HG02798 (cell line): Measurements from ENCODE around the gene AKAP1.
"Not testable (repeated sequence)": the region's sequence is repeated elsewhere in the genome, so short reads cannot be mapped to it uniquely, and the experiment has no call there.

Experiments
- ATAC-seq: cut with Tn5 transposase; IDR thresholded peaks from one replicate; pipeline ENCODE4 v1.9.1; 2021; ENCODE audit warnings: mild to moderate bottlenecking; ENCODE audit not compliant: unreplicated experiment, poor library complexity

AKAP1 gene

DNA sequence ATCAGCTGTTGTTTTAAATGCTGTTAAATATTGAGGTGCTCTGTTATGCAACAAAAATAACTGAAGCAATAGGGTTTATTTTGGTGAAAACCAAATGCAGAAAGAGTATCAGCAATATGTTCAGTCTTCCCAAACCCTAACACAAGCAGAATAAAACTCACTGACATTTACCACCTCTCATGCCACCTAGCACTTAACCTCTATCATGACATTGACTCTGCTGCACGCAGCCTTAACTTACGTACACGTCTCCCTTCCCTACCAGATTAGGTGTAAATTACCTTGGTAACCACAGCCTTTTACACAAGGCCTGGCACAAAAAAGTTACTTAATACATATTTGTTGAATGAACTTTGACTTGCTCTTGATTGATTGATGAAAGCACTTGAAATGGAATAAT, 9.9 kb upstream of the AKAP1 start:
- no peak for ATAC-seq

DNA sequence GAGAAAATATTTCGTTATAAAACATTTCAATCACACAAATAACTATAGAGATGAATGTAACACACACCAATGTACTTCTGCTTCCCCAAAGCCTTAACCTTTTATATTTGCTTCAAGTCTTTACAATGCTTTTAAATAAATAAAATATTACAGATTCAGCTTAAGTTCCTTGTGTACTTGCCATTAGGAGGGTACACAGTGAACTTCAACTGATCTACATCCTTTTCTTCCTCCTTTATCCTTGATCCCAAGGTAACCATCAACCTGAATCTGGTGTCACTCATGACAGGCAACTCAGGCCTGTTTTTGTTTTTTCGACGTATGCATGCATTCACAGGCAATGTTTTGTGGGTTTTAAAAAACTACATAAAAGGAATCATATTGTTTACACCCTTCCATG, 9.3 kb upstream of the AKAP1 start:
- ATAC-seq: no peak

DNA sequence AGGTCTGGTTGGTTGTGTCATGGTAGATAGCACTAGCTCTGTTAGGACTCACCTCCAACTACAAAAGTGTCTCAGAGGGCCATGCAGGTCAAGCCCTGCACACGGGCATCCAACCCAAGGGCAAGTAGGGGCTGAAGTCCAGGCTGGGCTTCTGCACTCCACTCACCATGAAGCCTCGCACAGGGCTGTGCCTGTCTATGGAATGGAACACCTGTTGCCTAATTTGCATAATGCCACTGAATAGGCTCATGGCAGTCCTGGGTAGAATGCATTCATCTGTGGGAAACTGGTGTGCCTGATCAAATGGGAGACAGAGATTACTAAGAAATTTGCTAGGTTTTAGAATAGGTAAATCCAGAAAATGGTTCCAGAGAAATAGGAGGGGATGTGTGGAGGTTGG, 8.0 kb upstream of the AKAP1 start:
- ATAC-seq: no peak

DNA sequence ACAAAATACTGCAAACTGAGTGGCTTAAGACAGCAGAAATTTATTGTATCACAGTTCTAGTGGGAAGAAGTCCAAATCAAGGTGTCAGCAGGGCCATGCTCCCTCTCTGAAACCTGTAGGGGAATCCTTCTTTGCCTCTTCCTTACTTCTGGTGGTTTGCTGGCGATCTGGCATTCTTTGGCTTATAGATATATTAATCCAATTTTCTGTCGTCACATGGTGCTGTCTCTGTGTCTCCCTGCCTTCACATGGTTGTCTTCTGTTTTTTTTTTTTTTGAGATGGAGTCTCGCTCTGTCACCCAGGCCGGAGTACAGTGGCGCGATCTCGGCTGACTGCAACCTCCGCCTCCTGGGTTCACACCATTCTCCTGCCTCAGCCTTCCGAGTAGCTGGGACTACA, 6.8 kb upstream of the AKAP1 start:
- ATAC-seq: no peak

DNA sequence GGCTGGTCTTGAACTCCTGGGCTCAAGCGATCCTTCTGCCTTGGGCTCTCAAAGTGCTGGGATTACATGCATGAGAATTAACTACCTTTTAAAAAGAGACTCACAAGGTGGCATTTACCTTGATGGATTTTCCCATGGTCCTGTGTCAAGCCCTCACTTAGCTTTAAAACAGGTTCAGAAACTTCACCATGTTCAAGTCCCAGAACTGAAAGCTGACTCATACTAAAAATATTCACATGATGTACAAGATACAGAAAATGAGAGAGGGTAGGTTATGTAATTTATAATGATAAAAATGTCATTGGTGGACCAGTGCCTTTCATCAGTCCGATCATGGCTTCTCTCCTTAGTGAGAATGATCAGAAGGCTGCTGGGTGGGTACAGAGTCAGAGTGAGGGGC, 4.3 kb upstream of the AKAP1 start:
- ATAC-seq: no peak

DNA sequence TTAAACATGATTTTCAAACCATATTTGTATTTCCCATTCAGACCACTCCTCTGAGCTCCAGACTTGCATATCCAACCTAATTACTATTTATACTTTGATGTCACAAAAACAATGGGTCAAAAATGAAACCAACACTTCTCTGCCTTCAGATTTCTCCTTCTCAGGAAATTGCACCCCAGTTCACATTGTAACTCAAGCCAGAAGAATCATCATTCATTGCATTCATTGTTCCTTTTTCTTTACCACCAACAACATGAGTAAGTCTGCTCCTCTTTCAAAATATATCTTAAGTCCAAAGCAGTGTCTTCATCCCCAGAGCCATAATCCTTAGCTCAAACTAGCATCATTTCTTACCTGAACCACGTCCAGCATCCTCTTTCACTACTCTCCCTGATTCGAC, 2.6 kb upstream of the AKAP1 start:
- ATAC-seq: no peak

DNA sequence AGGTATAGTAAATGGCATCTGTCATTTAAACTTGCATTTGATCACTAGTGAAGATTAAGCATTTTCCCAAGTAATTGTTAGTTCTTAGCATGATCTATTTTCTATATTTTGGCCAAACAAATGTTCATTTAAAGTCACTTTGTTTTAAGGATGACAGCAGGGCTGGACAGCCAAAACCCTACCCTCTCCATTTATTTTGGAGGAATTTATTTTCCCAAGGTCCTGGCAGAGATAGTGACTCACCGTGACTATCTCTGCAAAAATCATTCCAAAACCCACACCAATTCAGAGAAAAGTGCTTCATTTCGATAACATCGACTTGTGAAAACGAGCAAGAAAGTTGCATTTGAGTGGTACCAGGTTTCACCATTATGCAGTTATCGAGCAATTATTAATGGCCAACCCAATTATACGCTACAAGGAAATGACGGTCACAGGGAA, 665 bp upstream of the AKAP1 start:
- no peak for ATAC-seq

DNA sequence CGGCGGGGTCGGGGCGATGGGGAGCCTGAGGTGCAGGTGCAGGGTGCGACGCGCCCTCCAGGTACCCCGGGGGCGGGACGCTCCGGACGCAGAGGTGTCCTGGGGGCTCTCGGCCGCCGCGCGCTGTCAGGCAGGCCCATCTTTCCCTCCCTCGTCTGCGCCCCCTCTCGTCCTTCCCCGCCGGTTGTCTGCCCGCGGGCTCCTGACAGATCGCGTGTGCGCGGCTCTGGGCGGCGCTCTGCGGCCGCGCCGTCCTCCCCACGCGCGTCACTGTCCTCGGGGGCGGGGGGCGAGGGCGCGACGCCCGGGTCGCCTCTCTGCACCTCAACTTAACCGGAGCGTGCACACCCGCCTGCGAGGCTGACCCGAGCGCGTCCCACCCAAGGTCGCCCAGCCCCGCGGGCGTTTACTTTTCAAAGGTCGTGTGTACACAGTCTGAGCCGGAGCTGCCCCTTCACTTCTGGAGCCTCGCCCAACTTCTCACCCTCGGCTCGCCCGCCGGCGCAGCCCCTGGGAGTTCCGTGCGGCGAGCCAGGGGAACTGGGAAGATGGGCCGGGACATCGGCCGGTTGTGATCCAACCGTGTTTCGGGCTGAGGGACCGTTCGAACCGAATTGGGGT, 512 bp downstream of the AKAP1 start:
- peak; percentile 36 for ATAC-seq

DNA sequence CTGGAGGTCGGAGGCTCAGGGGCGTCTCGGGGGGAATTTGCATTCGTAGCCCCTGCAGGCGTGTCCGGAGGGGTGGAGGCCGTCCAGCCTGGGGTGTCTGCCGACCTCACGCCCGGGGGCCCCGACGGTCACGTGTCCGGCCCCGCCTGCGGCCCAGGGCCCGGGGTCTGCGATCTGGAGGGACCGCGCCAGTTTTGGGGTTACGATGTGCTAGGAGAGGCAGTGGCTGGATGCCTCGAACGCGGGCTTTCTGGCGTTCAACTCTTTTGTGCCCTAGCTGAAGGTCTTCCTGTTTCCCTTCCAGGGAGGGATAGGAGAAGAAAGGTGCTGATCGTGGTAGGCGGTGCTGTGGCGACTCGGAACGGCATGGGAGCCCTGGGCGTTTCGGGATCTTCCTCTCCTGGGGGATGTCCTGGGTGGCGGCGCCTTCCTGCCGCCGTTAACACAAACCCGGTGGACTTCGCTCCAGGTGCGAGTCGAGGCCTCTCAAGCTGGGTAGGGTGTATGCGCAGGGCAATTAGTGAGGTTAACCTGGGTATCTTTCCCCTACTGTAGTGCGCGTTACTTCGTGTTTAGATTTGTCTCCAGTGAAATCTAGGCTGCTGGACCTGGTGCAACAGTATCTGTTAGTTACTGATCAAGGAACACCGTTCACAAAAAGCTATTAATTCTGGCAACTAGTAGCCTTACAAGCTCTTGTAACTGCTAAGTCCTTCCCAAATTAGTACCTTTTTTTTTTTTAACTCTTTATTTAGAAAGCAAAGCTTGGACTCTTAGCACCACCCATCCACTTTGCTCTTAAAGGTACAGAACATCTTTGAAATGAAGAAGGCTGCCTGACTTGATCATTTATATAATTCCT, 1.3 kb downstream of the AKAP1 start:
- ATAC-seq: no peak

DNA sequence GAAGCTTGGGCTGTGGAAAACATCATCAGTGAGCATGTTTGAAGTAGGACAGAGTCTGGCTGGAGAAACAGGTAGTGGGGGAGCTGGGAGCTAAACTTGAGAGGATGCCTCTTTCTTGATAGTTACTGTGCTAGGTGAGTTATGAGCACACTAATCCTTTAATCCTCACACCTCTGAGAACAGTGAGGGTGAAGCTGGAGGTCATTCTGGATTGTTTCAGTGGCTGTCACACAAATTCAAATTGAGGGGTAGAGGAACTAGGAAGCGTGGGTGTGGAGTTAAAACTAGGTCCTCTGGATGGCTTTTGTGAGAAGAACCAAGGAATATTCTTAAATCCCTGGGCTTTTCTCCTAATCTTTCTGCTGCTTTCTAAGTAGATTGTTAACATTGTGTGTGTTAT, 3.3 kb downstream of the AKAP1 start:
- ATAC-seq: no peak

DNA sequence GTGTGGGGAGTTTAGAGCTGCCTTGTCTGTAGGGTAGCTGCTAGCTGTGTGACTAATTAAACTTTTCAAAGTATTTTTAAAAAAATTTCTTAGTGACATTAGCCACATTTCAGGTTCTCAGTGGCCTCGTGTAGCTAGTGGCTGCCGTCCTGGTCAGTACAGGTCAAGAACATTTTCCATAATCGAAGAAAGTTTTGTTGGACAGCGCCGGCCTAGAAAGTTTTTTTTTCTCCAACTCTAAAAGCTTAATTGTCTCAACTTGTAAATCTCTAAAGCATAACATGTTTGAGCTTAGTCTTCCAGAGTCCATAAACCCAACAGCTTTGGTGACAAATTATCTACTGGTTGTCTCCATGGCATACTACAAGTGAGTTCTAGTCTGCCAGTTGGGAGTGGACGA, 4.3 kb downstream of the AKAP1 start:
- no peak for ATAC-seq

DNA sequence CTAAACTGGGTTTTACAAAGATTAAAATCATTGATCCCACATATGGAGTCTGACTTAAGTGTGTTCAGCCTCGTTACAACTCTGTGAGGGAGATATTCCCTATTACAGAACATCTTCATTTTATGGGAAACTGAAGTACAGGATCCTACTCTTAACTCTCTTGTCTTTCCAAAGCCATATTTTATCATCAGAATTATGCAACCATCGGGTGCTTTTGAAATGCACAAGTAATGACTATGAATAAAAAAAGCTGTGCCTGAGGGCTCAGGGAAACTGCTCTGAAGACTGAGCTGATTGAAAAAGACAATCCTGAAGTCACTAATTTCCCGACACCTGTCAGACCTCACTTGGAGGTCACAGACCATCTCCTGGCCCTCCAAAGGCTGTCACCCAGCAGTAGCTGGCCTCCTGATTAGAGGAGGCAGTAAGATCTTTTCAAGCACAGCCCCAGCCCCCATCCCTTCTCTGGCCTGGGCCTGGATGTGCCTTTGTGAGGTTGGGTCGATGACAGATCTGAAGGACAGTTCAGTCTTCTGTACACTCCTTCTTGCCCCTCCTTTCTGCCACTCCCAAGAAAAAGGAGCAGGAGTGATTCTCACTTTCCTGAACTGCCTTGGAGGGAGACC, 5.6 kb downstream of the AKAP1 start:
- no peak for ATAC-seq

DNA sequence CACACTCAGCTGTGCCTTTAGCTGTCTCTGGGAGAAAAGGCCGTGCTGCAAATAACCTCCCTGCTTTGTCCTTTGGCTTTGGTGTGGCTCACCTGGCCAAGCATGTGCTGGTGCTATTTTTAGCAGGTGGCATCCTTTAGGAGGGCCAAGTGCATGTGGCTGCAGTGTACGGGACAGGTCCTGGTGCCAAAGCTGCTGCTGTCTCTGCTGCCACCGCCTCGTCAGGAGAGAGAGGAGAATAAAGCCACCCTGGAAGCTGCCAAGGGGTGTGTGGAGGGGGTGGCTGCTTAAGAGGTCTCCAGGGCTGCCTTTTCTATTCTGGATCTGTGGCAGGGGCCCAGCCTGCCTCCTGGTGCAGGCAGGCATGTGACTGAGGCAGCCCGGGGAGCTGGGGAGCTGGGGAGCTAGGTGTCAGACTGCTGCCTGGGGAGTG, 6.2 kb downstream of the AKAP1 start:
- ATAC-seq: no peak

DNA sequence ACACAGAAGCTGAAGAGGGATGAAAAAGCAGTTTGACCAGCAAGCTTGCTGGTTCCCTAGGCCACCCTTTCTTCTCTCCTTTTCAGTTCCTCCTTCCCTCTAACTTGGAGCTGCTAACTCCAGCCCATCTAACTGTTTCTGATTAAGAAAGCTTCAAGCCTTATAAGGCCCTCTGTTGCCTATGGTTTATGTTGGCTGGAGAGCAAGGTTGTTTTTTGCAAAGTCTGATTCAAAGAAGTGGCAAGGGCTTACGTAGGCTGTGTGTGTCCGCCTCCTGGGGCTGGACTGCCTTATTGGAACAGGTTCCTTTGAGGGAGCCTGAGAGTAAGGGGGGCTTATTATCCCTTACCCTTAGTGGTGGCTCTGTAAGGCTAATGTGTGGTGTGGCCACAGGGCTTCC, 7.1 kb downstream of the AKAP1 start:
- no peak for ATAC-seq

DNA sequence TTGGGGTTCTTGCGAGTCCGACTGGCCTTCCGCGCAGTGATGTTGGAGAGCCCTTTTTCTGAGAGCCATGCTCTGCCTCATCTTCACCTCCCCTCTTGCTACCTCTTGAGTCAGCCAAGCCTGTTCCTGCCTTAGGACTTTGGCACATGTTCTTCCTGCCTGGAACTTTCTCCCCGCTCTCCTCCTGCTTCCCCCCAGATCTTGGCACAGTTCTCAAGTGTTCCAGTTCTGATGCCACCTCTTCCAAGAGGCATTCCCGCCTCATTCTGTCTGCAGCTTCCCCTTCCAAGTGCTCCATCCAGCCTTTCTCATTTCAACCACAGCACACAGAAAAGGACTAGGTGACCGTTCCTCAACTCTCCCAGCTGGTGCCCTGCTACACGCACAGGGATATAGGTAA, 7.7 kb downstream of the AKAP1 start:
- no peak for ATAC-seq

DNA sequence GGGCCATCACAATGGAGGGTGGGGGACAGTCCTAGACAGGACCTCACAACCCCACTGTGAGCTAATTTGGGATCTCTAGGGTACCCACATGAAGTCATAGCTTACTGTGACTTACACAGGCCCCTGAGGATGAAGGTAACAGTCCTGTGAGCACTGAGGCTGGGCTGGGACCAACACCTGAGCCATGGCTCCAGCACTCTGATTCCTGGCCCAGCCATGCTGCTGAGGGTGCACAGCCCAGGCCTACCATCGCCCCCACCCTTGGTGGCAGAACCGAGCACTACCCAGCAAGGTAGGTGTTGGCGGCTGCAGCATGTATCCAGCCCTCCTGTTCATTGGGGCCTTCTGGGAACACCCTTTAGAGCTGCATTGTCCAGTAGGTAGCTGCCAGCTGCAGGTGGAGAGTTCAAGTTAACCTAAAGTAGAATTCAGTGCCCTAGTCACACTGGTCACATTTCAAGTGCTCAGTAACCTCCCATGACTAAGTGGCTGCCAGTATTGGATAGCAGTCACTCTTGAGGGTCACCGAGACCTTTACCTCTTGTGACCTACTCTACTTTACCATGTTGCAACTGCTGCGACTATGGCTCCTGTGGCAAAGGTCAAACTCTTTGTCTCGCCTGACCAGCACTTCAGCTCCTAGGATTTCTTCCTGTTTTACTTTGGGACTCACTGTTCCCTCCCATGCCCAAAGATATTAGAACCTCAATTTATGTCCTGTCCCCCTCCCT, 11.6 kb downstream of the AKAP1 start:
- no peak for ATAC-seq

DNA sequence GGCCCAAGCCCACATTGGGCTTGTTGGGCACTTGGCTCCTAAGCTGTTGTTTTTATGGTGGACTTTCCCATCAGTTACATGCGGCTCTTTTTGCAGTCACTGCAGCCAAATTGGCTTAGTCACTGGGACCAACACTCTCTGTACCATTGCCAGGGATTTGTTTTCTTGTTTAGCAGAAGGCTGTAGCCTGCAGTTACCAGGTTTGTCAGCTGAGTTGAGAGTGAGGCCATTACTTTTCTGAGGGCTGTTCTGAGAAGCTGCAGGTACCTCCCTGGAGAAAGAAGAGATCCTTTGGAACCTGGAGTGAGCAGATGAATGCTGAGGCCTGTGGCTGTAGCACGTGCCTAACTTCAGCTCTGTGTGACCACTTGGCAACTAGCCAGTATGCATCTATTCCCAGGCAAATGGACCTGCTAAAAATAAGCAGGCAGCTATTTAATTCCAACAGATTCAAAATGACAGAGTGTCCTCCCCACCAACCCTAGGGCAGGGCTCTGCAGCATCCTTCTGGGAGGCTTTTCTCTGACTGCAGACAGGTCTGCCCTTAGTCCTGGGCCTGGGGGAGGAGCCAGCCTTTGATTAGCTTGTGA, 12.9 kb downstream of the AKAP1 start:
- no peak for ATAC-seq

DNA sequence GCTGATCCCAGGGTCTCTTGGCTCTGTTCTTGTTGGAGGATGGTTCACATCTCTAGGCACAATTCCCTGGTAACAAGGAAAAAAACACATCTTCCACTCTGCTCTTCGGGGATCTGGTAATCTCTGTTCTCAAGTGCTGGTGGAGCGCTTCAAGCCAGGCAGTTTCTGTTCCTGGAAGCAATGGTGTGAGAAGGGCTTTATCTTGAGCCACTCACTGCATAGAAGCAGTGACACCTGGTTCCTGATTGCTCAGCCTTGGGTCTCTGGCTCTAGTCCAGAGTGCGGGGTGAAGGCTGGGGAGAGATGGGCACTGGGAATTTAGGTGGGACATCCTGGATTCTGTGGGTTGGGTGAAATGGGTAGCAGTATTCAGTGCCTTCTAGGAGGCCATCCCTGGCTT, 14.1 kb downstream of the AKAP1 start:
- no peak for ATAC-seq

DNA sequence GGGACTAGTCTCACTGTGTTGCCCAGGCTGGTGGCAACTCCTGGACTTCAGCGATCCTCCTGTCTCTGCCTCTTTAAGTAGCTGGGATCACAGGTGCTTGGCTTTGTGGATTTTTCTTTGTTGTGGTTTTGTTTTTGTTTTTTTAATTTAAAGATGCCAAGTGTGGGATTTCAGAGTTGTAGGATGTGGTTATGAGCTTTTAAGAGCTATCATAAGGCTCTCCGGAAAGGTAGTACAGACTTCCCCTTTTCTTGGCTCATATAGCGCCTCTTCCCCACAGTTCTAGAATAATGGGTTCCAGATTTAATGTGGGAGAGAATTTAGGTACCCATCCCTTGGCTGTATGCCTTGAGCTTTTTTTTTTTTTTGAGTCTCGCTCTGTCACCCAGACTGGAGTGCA, 17.1 kb downstream of the AKAP1 start:
- no peak for ATAC-seq

DNA sequence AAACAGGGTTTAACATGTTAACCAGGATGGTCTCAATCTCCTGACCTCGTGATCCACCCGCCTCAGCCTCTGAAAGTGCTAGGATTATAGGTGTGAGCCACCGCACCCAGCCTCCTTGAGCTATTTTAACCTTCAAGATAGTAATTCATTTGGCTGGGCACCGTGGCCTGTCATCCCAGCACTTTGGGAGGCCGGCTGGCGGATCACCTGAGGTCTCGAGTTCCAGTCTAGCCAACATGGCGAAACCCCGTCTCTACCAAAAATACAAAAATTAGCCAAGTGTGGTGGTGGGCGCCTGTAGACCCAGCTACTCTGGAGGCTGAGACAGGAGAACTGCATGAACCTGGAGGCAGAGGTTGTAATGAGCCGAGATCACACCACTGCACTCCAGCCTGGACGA, 17.6 kb downstream of the AKAP1 start:
- ATAC-seq: not testable (repeated sequence)
